GM12865 (cell line): ENCODE measurements around the gene CST7.

Source experiments
- DNase-seq: peaks from one replicate; pipeline ENCODE4 v3.0.0; 2010; ENCODE audit warnings: low read depth
- H3K4me3 ChIP-seq: 2 replicates; pipeline ENCODE4 v1.5.1; 2011; ENCODE audit warnings: mild to moderate bottlenecking, low read depth, low read length, control low read depth
- CTCF ChIP-seq: IDR thresholded peaks from 2 replicates; pipeline ENCODE4 v1.5.1; 2011; ENCODE audit warnings: low read length, control low read depth, low read depth, inconsistent platforms; ENCODE audit not compliant: insufficient read depth; ENCODE audit errors: missing control alignments

Gene CST7

GRCh38 chr20:24969186-24970029 lies 20.3 kb downstream of the CST7 start:
- H3K4me3 ChIP-seq, result no peak overlapping the region
- TF ChIP-seq CTCF, result no peak
- DNase-seq, result no peak

DNA sequence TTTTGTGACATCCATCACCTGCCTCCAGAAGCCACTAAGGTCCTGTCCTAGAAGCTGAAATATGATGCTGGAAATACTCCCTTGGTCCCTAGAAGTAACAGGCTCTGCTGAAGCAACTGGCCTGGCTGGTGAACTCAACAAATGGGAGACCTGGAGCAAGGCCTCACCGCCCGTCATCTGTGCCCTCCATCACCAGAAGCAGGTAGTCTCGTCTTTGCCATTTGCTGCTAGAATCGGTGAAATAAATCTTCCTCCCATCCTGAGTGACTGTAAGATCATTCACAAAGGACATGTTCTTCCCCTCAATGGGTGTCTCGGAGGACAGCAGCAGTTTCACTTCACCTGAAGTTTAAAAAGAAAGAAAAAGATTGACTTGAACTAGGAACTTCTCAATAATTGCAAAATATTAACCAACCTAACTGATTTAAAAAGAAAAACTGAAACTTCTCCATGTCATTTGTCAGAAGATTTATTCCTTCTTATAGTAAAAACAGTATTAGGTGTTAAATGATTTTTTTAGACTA lies 21.0 kb downstream of the CST7 start:
- H3K4me3 ChIP-seq, result no peak overlapping the region
- DNase-seq, result no peak
- TF ChIP-seq CTCF, result no peak

DNA sequence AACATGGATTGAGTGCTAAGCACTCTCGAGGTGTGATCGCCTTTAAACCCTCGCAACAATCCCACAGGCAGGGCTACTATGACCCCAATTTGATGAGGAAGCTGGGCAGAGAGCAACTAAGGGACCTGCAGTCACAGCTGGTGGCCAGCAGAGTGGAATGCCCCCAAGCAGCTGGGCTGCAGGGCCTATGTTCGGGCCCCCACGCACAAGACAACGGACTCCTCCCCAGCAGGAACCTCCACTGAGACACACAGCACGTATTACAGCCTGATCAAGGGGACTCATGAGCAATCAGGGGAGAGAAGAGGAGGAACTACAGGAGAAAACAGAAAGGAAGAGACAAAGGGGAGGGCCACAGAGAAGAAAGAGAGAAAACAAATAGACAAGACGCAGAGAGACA lies 21.7 kb downstream of the CST7 start:
- TF ChIP-seq CTCF, result no peak
- no peak for DNase-seq
- H3K4me3 ChIP-seq, result no peak overlapping the region

DNA sequence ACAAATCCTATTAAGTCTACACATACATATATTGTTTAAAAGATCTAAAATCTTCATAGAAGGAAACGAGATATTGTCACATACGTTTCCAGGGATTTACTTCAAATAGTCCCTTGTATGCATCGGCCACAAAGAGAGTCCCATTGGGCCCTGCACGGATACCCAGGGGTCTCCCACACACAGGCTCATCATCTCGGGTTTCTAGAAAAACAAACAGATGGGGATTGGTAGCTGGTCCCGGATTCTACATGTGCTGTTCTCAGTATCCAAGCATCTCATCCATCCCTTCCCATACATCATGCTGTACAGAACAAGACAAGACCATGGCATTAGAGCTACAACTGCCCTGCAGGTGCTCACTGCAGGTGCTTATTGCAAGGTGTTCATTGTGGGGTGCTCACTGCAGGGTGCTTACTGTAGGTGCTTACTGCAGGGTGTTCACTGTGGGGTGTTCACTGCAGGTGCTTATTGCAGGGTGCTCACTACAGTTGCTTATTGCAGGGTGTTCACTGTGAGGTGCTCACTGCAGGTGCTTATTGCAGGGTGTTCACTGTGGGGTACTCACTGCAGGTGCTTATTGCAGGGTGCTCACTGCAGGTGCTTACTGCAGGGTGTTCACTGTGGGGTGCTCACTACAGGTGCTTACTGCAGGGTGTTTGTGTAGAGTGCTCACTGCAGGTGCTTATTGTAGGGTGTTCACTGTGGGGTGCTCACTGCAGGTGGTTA lies 22.5 kb downstream of the CST7 start:
- H3K4me3 ChIP-seq, result no peak overlapping the region
- TF ChIP-seq CTCF, result no peak
- no peak for DNase-seq

GRCh38 chr20:24972341-24972740 lies 23.3 kb downstream of the CST7 start:
- DNase-seq, result no peak
- TF ChIP-seq CTCF, result no peak
- no peak overlapping the region for H3K4me3 ChIP-seq

- no peak for TF ChIP-seq CTCF
- H3K4me3 ChIP-seq, result no peak overlapping the region
- DNase-seq, result no peak
These were observed 28.3 kb downstream of the CST7 start for GRCh38 chr20:24977336-24977735.

GRCh38 chr20:24977797-24978196 lies 28.7 kb downstream of the CST7 start:
- TF ChIP-seq CTCF, result no peak

More at GRCh38 chr20:24977797-24978196, 28.7 kb downstream of the CST7 start:
- no peak overlapping the region for H3K4me3 ChIP-seq
- no peak for DNase-seq
